Astrocyte of the spinal cord (primary cell): Measurements from ENCODE around the gene RUNX1.

Source experiments
- DNase-seq: peaks from one replicate; pipeline ENCODE4 v3.0.0; 2011; ENCODE audit warnings: low read depth, low spot score
- H3K4me3 ChIP-seq: 2 replicates; pipeline ENCODE4 v1.5.1; 2011; ENCODE audit warnings: low read depth, mild to moderate bottlenecking, low read length, moderate library complexity
- CTCF ChIP-seq: IDR thresholded peaks from 2 replicates; pipeline ENCODE4 v1.5.1; 2012; ENCODE audit warnings: low read depth, mild to moderate bottlenecking, low read length, inconsistent platforms
- in situ Hi-C: cut with HindIII; loops from 2 replicates; pipeline ENCODE4 v1.10.0; 2017; ENCODE audit warnings: low sequenced_read_pairs

The RUNX1 gene

GRCh38 chr21:35048706-35049617 is at the start of gene RUNX1:
TSS of gene RUNX1 (minus strand) at chr21:35049302.
- peak within 1 kb of the TSS; percentile 64 for H3K4me3 ChIP-seq
- in situ Hi-C loops = no loop called here
- TF ChIP-seq CTCF = no peak
- peak; percentile 96 for DNase-seq

- TF ChIP-seq CTCF = no peak
- H3K4me3 ChIP-seq = no peak overlapping the region
- in situ Hi-C loops = no loop called here
- DNase-seq = no peak
These were observed 48.4 kb upstream of the RUNX1 start for GRCh38 chr21:35097525-35097924.

- no peak overlapping the region for H3K4me3 ChIP-seq
- DNase-seq = no peak
- in situ Hi-C loops = no loop called here
- TF ChIP-seq CTCF = no peak
These were observed 47.9 kb upstream of the RUNX1 start for GRCh38 chr21:35096959-35097358.

GRCh38 chr21:35095859-35096291 is 46.8 kb upstream of the RUNX1 start:
- no peak overlapping the region for H3K4me3 ChIP-seq
- no peak for TF ChIP-seq CTCF
- in situ Hi-C loops = no loop called here
- no peak for DNase-seq

GRCh38 chr21:35093514-35093913 is 44.4 kb upstream of the RUNX1 start:
- TF ChIP-seq CTCF = no peak
- DNase-seq = no peak
- in situ Hi-C loops = no loop called here
- no peak overlapping the region for H3K4me3 ChIP-seq

GRCh38 chr21:35091496-35091895 is 42.4 kb upstream of the RUNX1 start:
- in situ Hi-C loops = no loop called here
- TF ChIP-seq CTCF = no peak

More at GRCh38 chr21:35091496-35091895, 42.4 kb upstream of the RUNX1 start:
- DNase-seq = no peak
- H3K4me3 ChIP-seq = no peak overlapping the region
